ENCODE measurements around the gene GNG2. TPM values are rescaled to one million over a fixed set of nuclear protein-coding genes. Genes with fewer than 3 reads are reported as not detected.

Gene GNG2
- total RNA-seq, 1 experiment from 2014 or later: 8.6 TPM

DNA sequence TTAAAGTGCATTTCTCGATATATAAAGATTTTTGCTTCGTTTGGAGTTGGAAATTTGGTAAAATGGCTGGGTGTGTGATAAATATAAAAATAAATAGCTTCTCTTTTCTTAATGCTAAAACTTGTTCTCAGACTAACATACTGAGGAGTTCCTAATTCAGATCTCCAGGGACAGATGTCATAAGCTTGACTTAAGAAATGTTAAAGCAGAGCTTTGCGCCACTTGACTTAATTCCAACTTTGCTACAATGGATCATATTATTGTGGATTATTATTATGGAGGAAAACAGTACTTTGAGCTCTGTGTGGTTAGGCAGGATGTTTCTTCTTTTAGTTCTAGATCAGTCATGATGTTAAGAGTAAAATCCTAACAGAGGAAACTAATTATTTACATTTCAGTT lies 33.8 kb downstream of the GNG2 start:
- no peak for TF ChIP-seq CTCF (IDR thresholded peaks at IDR 0.05; ENCODE audit: insufficient read depth in 1 of 2, low read depth in 1 of 2, low read length in 1 of 2, severe bottlenecking in 1 of 2, unreplicated experiment in 1 of 2)
- H3K9me3 Mint-ChIP-seq (ENCODE audit: unreplicated experiment): peaks cover 12% of the 10 kb centered on the region
- no peaks in the 10 kb centered on the region for H3K27me3 ChIP-seq (replicated peaks; ENCODE audit: control insufficient read depth, insufficient read depth, low read length)
- no peak overlapping the region for H3K27ac Mint-ChIP-seq (ENCODE audit: unreplicated experiment)
- CTCF ChIA-PET: no interaction called here
- H3K4me3 Mint-ChIP-seq (ENCODE audit: unreplicated experiment): no peak overlapping the region
- POLR2A ChIA-PET: no interaction called here
- BruUV-seq (replicated peaks): no TSS peak
- DNase-seq: no peak
- H3K4me1 Mint-ChIP-seq (ENCODE audit: low read depth, unreplicated experiment): no peaks in the 10 kb centered on the region
- H3K27me3 Mint-ChIP-seq (ENCODE audit: insufficient read depth, unreplicated experiment): no peaks in the 10 kb centered on the region
- intact Hi-C loops (cut with micrococcal nuclease; ENCODE audit: unreplicated experiment): no loop called here
- no peaks in the 10 kb centered on the region for H3K36me3 Mint-ChIP-seq (ENCODE audit: insufficient read depth, unreplicated experiment)
- no peaks in the 10 kb centered on the region for H3K36me3 ChIP-seq (ENCODE audit: control insufficient read depth, insufficient read depth, low read length)
- H3K4me1 ChIP-seq: no peaks in the 10 kb centered on the region
- no peak overlapping the region for H3K4me3 ChIP-seq (ENCODE audit: low read depth, low read length)
- H3K9me3 ChIP-seq: no peaks in the 10 kb centered on the region

DNA sequence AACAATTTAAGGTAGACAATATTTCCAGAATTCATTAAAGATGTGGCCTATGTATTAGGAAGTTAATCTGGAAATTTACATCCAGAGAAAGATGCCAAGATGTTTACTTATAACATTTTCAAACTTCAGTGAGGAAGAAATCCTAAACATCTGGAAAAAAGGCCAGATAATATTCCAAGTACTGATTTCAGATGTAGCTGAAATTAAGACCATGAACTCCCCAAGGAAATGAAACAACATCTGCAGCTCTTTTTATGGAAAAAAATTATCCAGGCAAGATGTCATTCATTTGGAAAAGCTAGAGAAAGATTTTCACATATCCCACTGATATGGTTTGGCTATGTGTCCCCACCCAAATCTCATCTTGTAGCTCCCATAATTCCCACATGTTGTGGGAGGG lies 35.0 kb downstream of the GNG2 start:
- no TSS peak for BruUV-seq (replicated peaks)
- ChIA-PET CTCF (no interaction called here), POLR2A (no interaction called here)

GRCh38 chr14:51897791-51898355 lies 37.5 kb downstream of the GNG2 start:
- intact Hi-C loops (cut with micrococcal nuclease; ENCODE audit: unreplicated experiment): no loop called here
- BruUV-seq (replicated peaks): no TSS peak
- Histone ChIP-seq H3K4me3 (ENCODE audit: low read depth, low read length) (no peak overlapping the region), H3K36me3 (ENCODE audit: control insufficient read depth, insufficient read depth, low read length) (no peaks in the 10 kb centered on the region), H3K4me1 (no peaks in the 10 kb centered on the region), H3K27me3 (replicated peaks; ENCODE audit: control insufficient read depth, insufficient read depth, low read length) (no peaks in the 10 kb centered on the region), H3K9me3 (no peaks in the 10 kb centered on the region)
- no peak for TF ChIP-seq CTCF (IDR thresholded peaks at IDR 0.05; ENCODE audit: insufficient read depth in 1 of 2, low read depth in 1 of 2, low read length in 1 of 2, severe bottlenecking in 1 of 2, unreplicated experiment in 1 of 2)
- ChIA-PET CTCF (no interaction called here), POLR2A (no interaction called here)
- H3K27ac Mint-ChIP-seq (ENCODE audit: unreplicated experiment): no peak overlapping the region
- H3K27me3 Mint-ChIP-seq (ENCODE audit: insufficient read depth, unreplicated experiment): no peaks in the 10 kb centered on the region
- no peak overlapping the region for H3K4me3 Mint-ChIP-seq (ENCODE audit: unreplicated experiment)
- no peak for DNase-seq
- peaks cover 12% of the 10 kb centered on the region for H3K9me3 Mint-ChIP-seq (ENCODE audit: unreplicated experiment)
- no peaks in the 10 kb centered on the region for H3K4me1 Mint-ChIP-seq (ENCODE audit: low read depth, unreplicated experiment)
- H3K36me3 Mint-ChIP-seq (ENCODE audit: insufficient read depth, unreplicated experiment): no peaks in the 10 kb centered on the region

More for the DNA sequence above, 35.0 kb downstream of the GNG2 start:
- no peak overlapping the region for H3K4me3 Mint-ChIP-seq (ENCODE audit: unreplicated experiment)
- H3K4me1 Mint-ChIP-seq (ENCODE audit: low read depth, unreplicated experiment): no peaks in the 10 kb centered on the region
- no peaks in the 10 kb centered on the region for H3K36me3 ChIP-seq (ENCODE audit: control insufficient read depth, insufficient read depth, low read length)
- H3K27me3 Mint-ChIP-seq (ENCODE audit: insufficient read depth, unreplicated experiment): no peaks in the 10 kb centered on the region
- H3K9me3 ChIP-seq: no peaks in the 10 kb centered on the region
- no peak overlapping the region for H3K4me3 ChIP-seq (ENCODE audit: low read depth, low read length)
- DNase-seq: no peak
- H3K27ac Mint-ChIP-seq (ENCODE audit: unreplicated experiment): no peak overlapping the region
- H3K27me3 ChIP-seq (replicated peaks; ENCODE audit: control insufficient read depth, insufficient read depth, low read length): no peaks in the 10 kb centered on the region
- no peaks in the 10 kb centered on the region for H3K36me3 Mint-ChIP-seq (ENCODE audit: insufficient read depth, unreplicated experiment)
- no peak for TF ChIP-seq CTCF (IDR thresholded peaks at IDR 0.05; ENCODE audit: insufficient read depth in 1 of 2, low read depth in 1 of 2, low read length in 1 of 2, severe bottlenecking in 1 of 2, unreplicated experiment in 1 of 2)
- intact Hi-C loops (cut with micrococcal nuclease; ENCODE audit: unreplicated experiment): no loop called here
- no peaks in the 10 kb centered on the region for H3K4me1 ChIP-seq
- H3K9me3 Mint-ChIP-seq (ENCODE audit: unreplicated experiment): peaks cover 12% of the 10 kb centered on the region

All from Caco-2 (cell line).